Neural cell (in vitro differentiated cells): ENCODE data around the gene ATP6V1F.

Experiments
- CTCF ChIP-seq: fragments of 450-650 bp; IDR thresholded peaks from 2 replicates; pipeline ENCODE4 v1.5.1; 2014; ENCODE audit warnings: antibody characterized with exemption, mild to moderate bottlenecking, moderate library complexity; ENCODE audit not compliant: poor library complexity, severe bottlenecking
- EZH2 ChIP-seq: fragments of 200-600, 300-800 bp; shearing (Covaris generic), sonication (generic); IDR thresholded peaks from 2 replicates; pipeline ENCODE4 v1.6.1; 2014; ENCODE audit warnings: antibody characterized with exemption, low read length, borderline replicate concordance, mild to moderate bottlenecking; ENCODE audit not compliant: insufficient read depth, poor library complexity, severe bottlenecking
- POLR2AphosphoS5 ChIP-seq: IDR thresholded peaks from 2 replicates; pipeline ENCODE4 v1.6.1; 2012
- RAD21 ChIP-seq: fragments of 450-650 bp; conservative IDR thresholded peaks from 2 replicates; pipeline ENCODE4 v1.6.1; 2014; ENCODE audit warnings: antibody characterized with exemption, mild to moderate bottlenecking, moderate library complexity
- REST ChIP-seq: IDR thresholded peaks from 2 replicates; pipeline ENCODE4 v1.6.1; 2012; ENCODE audit warnings: borderline replicate concordance
- TAF1 ChIP-seq: IDR thresholded peaks from 2 replicates; pipeline ENCODE4 v1.6.1; 2012; ENCODE audit warnings: low read depth

- TF ChIP-seq CTCF = no peak
- TF ChIP-seq REST = no peak
- TF ChIP-seq POLR2AphosphoS5 = no peak
- no peak for TF ChIP-seq TAF1
- TF ChIP-seq EZH2 = no peak
- no peak for TF ChIP-seq RAD21
These were observed 2.2 kb upstream of the ATP6V1F start for GRCh38 chr7:128860158-128861073.
